RWPE2 (cell line): ENCODE measurements around the gene MAP4K3.

Experiments
- ATAC-seq: fragments of 200-7000 bp; cut with Tn5 transposase; 3 replicates; pipeline ENCODE4 v1.9.1; 2021; ENCODE audit warnings: low read depth
- DNase-seq: peaks from one replicate; pipeline ENCODE4 v3.0.0-alpha.2; 2020; ENCODE audit warnings: low spot score
- H3K27ac ChIP-seq: fragments of 450-650 bp; 2 replicates; pipeline ENCODE4 v1.5.1; 2017; ENCODE audit warnings: mild to moderate bottlenecking; ENCODE audit not compliant: poor library complexity, severe bottlenecking
- H3K27me3 ChIP-seq: fragments of 250-450 bp; sonication (Bioruptor Pico); 2 replicates; pipeline ENCODE4 v1.5.1; 2021; ENCODE audit warnings: mild to moderate bottlenecking, moderate library complexity; ENCODE audit not compliant: insufficient read depth, poor library complexity, severe bottlenecking
- H3K36me3 ChIP-seq: fragments of 250-450 bp; sonication (Bioruptor Pico); 2 replicates; pipeline ENCODE4 v1.5.1; 2020; ENCODE audit warnings: low read depth, mild to moderate bottlenecking, moderate library complexity
- H3K4me1 ChIP-seq: fragments of 250-450 bp; sonication (Bioruptor Pico); 2 replicates; pipeline ENCODE4 v1.5.1; 2021; ENCODE audit warnings: mild to moderate bottlenecking, moderate library complexity; ENCODE audit not compliant: insufficient read depth, poor library complexity, severe bottlenecking
- H3K4me3 ChIP-seq: fragments of 250-450 bp; sonication (Bioruptor Pico); 2 replicates; pipeline ENCODE4 v1.5.1; 2021; ENCODE audit warnings: mild to moderate bottlenecking, moderate library complexity; ENCODE audit not compliant: severe bottlenecking
- H3K9me3 ChIP-seq: fragments of 250-450 bp; sonication (Bioruptor Pico); 2 replicates; pipeline ENCODE4 v1.5.1; 2021; ENCODE audit warnings: mild to moderate bottlenecking, moderate library complexity; ENCODE audit not compliant: severe bottlenecking
- TF ChIP-seq, protein P1 (sequence below): fragments of 450-650 bp; IDR thresholded peaks from one replicate; pipeline ENCODE4 v1.5.1; 2017; ENCODE audit warnings: mild to moderate bottlenecking, moderate library complexity; ENCODE audit not compliant: poor library complexity, severe bottlenecking

The MAP4K3 gene

GRCh38 chr2:39373181-39373802 lies 63.8 kb downstream of the MAP4K3 start:
- TF ChIP-seq, protein P1, sequence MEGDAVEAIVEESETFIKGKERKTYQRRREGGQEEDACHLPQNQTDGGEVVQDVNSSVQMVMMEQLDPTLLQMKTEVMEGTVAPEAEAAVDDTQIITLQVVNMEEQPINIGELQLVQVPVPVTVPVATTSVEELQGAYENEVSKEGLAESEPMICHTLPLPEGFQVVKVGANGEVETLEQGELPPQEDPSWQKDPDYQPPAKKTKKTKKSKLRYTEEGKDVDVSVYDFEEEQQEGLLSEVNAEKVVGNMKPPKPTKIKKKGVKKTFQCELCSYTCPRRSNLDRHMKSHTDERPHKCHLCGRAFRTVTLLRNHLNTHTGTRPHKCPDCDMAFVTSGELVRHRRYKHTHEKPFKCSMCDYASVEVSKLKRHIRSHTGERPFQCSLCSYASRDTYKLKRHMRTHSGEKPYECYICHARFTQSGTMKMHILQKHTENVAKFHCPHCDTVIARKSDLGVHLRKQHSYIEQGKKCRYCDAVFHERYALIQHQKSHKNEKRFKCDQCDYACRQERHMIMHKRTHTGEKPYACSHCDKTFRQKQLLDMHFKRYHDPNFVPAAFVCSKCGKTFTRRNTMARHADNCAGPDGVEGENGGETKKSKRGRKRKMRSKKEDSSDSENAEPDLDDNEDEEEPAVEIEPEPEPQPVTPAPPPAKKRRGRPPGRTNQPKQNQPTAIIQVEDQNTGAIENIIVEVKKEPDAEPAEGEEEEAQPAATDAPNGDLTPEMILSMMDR = no peak
- Histone ChIP-seq H3K9me3 (no peaks in the 10 kb centered on the region), H3K27ac (no peak overlapping the region), H3K4me3 (no peak overlapping the region), H3K4me1 (peaks cover 3% of the 10 kb centered on the region), H3K27me3 (no peaks in the 10 kb centered on the region), H3K36me3 (peaks cover 12% of the 10 kb centered on the region; the same call in 1 of the 2 replicates)
- no peak for DNase-seq
- no peak for ATAC-seq

GRCh38 chr2:39370101-39370500 lies 67.0 kb downstream of the MAP4K3 start:
- H3K4me3 ChIP-seq = no peak overlapping the region
- peaks cover 3% of the 10 kb centered on the region for H3K4me1 ChIP-seq
- no peaks in the 10 kb centered on the region for H3K27me3 ChIP-seq
- ATAC-seq (no peak), DNase-seq (no peak)
- no peaks in the 10 kb centered on the region for H3K9me3 ChIP-seq
- H3K27ac ChIP-seq = no peak overlapping the region
- H3K36me3 ChIP-seq = peaks cover 12% of the 10 kb centered on the region; the same call in 1 of the 2 replicates
- TF ChIP-seq, protein P1 = no peak

GRCh38 chr2:39368846-39369245 lies 68.2 kb downstream of the MAP4K3 start:
- ATAC-seq = no peak
- DNase-seq = no peak
- TF ChIP-seq, protein P1 = no peak
- Histone ChIP-seq H3K9me3 (no peaks in the 10 kb centered on the region), H3K27ac (no peak overlapping the region), H3K27me3 (no peaks in the 10 kb centered on the region), H3K36me3 (peaks cover 12% of the 10 kb centered on the region; the same call in 1 of the 2 replicates), H3K4me1 (peaks cover 3% of the 10 kb centered on the region), H3K4me3 (no peak overlapping the region)

- ATAC-seq (no peak), DNase-seq (no peak)
- H3K4me1 ChIP-seq = peaks cover 3% of the 10 kb centered on the region
- no peaks in the 10 kb centered on the region for H3K9me3 ChIP-seq
- TF ChIP-seq, protein P1 = no peak
- no peak overlapping the region for H3K27ac ChIP-seq
- H3K27me3 ChIP-seq = no peaks in the 10 kb centered on the region
- H3K36me3 ChIP-seq = peaks cover 8% of the 10 kb centered on the region; the same call in 1 of the 2 replicates
- no peak overlapping the region for H3K4me3 ChIP-seq
Measured at GRCh38 chr2:39368376-39368775, 68.7 kb downstream of the MAP4K3 start.

DNA sequence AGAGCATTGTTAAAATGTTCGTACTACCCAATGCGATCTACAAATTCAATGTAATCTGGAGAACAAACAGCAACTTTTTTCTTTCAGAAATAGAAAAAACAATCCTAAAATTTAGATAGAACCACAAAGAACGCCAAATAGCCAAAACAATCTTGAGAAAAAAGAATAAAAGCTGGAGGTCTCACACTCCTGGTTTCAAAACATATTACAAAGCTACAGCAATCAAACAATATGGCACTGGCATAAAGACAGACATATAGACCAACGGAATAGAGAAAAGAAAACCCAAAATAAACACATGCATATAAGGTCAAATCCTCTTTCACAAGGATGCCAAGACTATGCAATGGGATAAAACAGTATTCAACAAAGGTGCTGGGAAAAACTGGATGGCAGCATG lies 74.5 kb downstream of the MAP4K3 start:
- no peak for ATAC-seq
- peaks cover 22% of the 10 kb centered on the region for H3K9me3 ChIP-seq

More for the DNA sequence above, 74.5 kb downstream of the MAP4K3 start:
- no peak for DNase-seq
- Histone ChIP-seq H3K4me3 (no peak overlapping the region), H3K27me3 (no peaks in the 10 kb centered on the region), H3K4me1 (no peaks in the 10 kb centered on the region), H3K36me3 (peaks cover 4% of the 10 kb centered on the region), H3K27ac (no peak overlapping the region)
- TF ChIP-seq, protein P1 = no peak
